Upper lobe of left lung (tissue), 4 donors: Measurements from ENCODE around the gene FEZ2.

ENCODE experiments used
- CTCF ChIP-seq, 6 experiments: fragments of 450-650 bp in 4 of 6; fragments of 200-600 bp in 2 of 6; sonication (generic) in 2 of 6; IDR thresholded peaks; one replicate each; pipeline ENCODE4 v1.5.1; 2016 to 2019; ENCODE audit warnings: antibody characterized with exemption in 6 of 6
- EP300 ChIP-seq, 4 donors: sonication (generic); formaldehyde crosslinking; IDR thresholded peaks; one replicate each; pipeline ENCODE4 v1.5.1; 2017; ENCODE audit warnings: antibody characterized with exemption in 4 of 4, control low read depth in 2 of 4
- POLR2A ChIP-seq, 4 donors: fragments of 450-650 bp; IDR thresholded peaks; one replicate each; pipeline ENCODE4 v1.5.1; 2016 to 2017; ENCODE audit warnings: antibody characterized with exemption in 4 of 4, mild to moderate bottlenecking in 2 of 4
- POLR2AphosphoS5 ChIP-seq, 2 donors: sonication (generic); formaldehyde crosslinking; IDR thresholded peaks; one replicate each; pipeline ENCODE4 v1.5.1; 2017; ENCODE audit warnings: antibody characterized with exemption in 2 of 2

DNA sequence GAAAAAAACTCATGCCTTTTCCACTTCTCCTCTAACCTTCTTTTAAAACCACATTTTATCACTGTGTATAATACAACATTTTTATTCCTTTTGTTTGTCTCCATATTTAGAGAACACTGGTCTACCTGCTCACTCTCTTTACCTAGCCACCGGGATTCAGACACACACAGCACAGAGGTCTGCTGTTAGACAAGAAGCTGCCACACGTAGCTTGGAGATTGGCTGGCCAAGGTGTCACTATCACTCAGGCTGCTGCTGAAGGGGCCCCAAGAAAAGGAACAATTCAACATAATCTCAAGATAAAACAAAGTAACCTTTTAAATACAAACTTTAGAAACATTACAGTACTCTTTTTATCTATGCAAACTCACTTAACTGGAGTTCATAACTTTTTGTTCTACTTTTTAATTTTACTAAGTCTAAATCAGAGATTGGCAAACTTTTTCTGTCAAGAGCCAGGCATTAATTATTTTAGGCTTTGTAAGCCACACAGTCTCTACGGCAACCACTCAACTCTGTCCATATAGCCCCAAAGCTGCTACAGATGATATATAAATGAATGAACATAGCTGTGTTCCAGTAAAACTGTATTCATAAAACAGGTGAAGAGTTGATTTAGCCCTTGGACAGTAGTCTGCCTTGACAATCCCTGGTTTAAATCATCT is 25.8 kb downstream of the FEZ2 start:
- no peak for TF ChIP-seq EP300 (IDR thresholded peaks at IDR 0.05)
- TF ChIP-seq POLR2AphosphoS5 (IDR thresholded peaks at IDR 0.05), result no peak
- no peak for TF ChIP-seq POLR2A (IDR thresholded peaks at IDR 0.05)
- no peak for TF ChIP-seq CTCF (IDR thresholded peaks at IDR 0.05)
